ENCODE data around the gene MBNL1.
A peak's percentile ranks its signal among the peaks of the same experiment; 100 is the strongest.
"Not testable (repeated sequence)": the region's sequence is repeated elsewhere in the genome, so short reads cannot be mapped to it uniquely, and the experiment has no call there.

Gene MBNL1

DNA sequence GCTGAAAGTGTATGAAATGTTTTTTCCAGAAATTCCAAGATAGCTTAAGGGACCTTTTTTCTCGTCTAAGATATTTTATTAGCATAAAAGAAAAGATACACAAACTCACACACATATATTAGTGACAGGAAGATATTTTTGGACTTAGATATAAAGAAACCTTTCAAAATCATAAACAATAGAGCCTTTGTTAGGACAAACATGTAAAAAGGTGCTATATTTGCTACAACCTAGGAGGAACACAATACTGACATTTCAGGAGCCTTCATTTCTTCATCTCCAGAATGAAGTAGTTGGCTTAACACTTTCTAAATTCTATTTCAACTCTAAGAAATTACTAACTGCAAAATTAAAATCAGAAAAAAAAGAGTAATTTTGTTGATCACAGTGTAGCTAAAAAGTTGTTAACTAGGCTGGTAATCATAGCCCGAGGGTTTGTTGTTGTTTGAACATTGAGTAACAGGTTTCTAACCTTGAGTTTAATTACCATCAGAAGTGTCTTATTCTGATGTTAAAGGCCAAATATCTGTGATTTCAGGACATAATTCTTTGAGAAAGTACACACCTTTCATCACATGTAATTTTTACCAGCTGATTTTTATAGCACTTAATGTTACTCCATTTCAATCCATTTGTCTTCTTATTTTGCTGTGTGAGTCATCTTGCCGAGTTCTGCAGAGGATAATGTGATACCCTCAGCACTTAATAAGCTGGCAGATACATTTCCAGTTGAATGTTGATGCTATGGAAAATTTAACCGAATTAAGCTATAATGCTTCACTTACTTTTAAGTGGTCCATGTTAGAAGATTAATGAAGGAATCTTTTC, 97.3 kb downstream of the MBNL1 start (continued):
- TF ChIP-seq REST (tag by site-specific recombination; IDR thresholded peaks at IDR 0.05) (no peak), ZNF558 (tag by site-specific recombination; IDR thresholded peaks at IDR 0.05) (peak; percentile 40; the same call in 1 of the 2 replicates), SCRT1 (tag by site-specific recombination; IDR thresholded peaks at IDR 0.05; ENCODE audit: borderline replicate concordance) (0 out of 2 replicates have a peak, but pooled peaks have one; percentile 18), ZNF791 (tag by site-specific recombination; IDR thresholded peaks at IDR 0.05) (no peak), ZNF610 (tag by site-specific recombination; IDR thresholded peaks at IDR 0.05; ENCODE audit: borderline replicate concordance) (no peak), SETDB1 (IDR thresholded peaks at IDR 0.05; ENCODE audit: insufficient read length, low read length) (peak; percentile 71), ZNF311 (tag by site-specific recombination; IDR thresholded peaks at IDR 0.05; ENCODE audit: borderline replicate concordance) (no peak), ZNF664 (tag by site-specific recombination; IDR thresholded peaks at IDR 0.05) (no peak), ZNF155 (tag by site-specific recombination; IDR thresholded peaks at IDR 0.05) (no peak), ZNF529 (tag by site-specific recombination; IDR thresholded peaks at IDR 0.05; ENCODE audit: insufficient replicate concordance) (no peak), ZNF354C (tag by site-specific recombination; IDR thresholded peaks at IDR 0.05; ENCODE audit: borderline replicate concordance, low read depth) (no peak), ZNF513 (tag by site-specific recombination; IDR thresholded peaks at IDR 0.05) (no peak), ZNF600 (tag by site-specific recombination; IDR thresholded peaks at IDR 0.05) (no peak), KLF16 (tag by site-specific recombination; IDR thresholded peaks at IDR 0.05) (no peak), ZBTB21 (tag by site-specific recombination; IDR thresholded peaks at IDR 0.05) (no peak), ATF2 (tag by site-specific recombination; IDR thresholded peaks at IDR 0.05; ENCODE audit: low read depth) (no peak), ZNF777 (tag by site-specific recombination; IDR thresholded peaks at IDR 0.05; ENCODE audit: borderline replicate concordance) (no peak), SALL2 (tag by site-specific recombination; IDR thresholded peaks at IDR 0.05; ENCODE audit: borderline replicate concordance) (no peak), ZFHX2 (tag by site-specific recombination; conservative IDR thresholded peaks at IDR 0.05) (no peak), ZNF37A (tag by site-specific recombination; IDR thresholded peaks at IDR 0.05) (no peak)

GRCh38 chr3:152367192-152367591, 98.5 kb downstream of the MBNL1 start:
- H3K4me3 ChIP-seq (ENCODE audit: low read depth, low read length); CTCF ChIA-PET; H3K4me1 ChIP-seq (ENCODE audit: control insufficient read depth, insufficient read depth, low read length); H3K9me3 ChIP-seq (ENCODE audit: control insufficient read depth, insufficient read depth, low read depth, low read length); H3K36me3 ChIP-seq (ENCODE audit: control insufficient read depth in 2 of 2, insufficient read depth in 1 of 2, low read length in 2 of 2); H3K27ac ChIP-seq (ENCODE audit: extremely low read depth, low read depth, low read length); POLR2A ChIA-PET: not testable (repeated sequence)
- TF ChIP-seq ZNF146 (tag by site-specific recombination; IDR thresholded peaks at IDR 0.05) (peak; percentile 67), ZNF580 (tag by site-specific recombination; IDR thresholded peaks at IDR 0.05) (0 out of 2 replicates have a peak, but pooled peaks have one; percentile 61)
- TF ChIP-seq, protein P1, sequence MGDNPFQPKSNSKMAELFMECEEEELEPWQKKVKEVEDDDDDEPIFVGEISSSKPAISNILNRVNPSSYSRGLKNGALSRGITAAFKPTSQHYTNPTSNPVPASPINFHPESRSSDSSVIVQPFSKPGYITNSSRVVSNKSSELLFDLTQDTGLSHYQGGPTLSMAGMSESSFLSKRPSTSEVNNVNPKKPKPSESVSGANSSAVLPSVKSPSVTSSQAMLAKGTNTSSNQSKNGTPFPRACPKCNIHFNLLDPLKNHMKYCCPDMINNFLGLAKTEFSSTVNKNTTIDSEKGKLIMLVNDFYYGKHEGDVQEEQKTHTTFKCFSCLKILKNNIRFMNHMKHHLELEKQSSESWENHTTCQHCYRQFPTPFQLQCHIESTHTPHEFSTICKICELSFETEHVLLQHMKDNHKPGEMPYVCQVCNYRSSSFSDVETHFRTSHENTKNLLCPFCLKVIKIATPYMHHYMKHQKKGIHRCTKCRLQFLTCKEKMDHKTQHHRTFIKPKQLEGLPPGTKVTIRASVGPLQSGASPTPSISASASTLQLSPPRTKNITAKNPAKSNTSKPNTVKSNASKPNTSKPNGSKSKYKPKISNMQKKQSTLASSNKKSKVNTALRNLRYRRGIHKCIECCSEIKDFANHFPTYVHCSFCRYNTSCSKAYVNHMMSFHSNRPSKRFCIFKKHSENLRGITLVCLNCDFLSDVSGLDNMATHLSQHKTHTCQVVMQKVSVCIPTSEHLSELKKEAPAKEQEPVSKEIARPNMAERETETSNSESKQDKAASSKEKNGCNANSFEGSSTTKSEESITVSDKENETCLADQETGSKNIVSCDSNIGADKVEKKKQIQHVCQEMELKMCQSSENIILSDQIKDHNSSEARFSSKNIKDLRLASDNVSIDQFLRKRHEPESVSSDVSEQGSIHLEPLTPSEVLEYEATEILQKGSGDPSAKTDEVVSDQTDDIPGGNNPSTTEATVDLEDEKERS (tag by site-specific recombination; IDR thresholded peaks at IDR 0.05) = peak; percentile 33; the same call in 1 of the 2 replicates

- H3K4me1 ChIP-seq (ENCODE audit: control insufficient read depth, insufficient read depth, low read length); H3K4me3 ChIP-seq (ENCODE audit: low read depth, low read length); H3K36me3 ChIP-seq (ENCODE audit: control insufficient read depth in 2 of 2, insufficient read depth in 1 of 2, low read length in 2 of 2); POLR2A ChIA-PET; H3K9me3 ChIP-seq (ENCODE audit: control insufficient read depth, insufficient read depth, low read depth, low read length); H3K27ac ChIP-seq (ENCODE audit: extremely low read depth, low read depth, low read length); CTCF ChIA-PET: not testable (repeated sequence)
Measured at GRCh38 chr3:152372633-152373032, 103.9 kb downstream of the MBNL1 start.

All from HEK293 (cell line).